NCI-H128 (cell line): ENCODE measurements around the gene LRP1B.

Experiments used
- DNase-seq: peaks from one replicate; lab custom pipeline; 2025; ENCODE audit not compliant: unreplicated experiment; lab: John Stamatoyannopoulos, UW

LRP1B gene

DNA sequence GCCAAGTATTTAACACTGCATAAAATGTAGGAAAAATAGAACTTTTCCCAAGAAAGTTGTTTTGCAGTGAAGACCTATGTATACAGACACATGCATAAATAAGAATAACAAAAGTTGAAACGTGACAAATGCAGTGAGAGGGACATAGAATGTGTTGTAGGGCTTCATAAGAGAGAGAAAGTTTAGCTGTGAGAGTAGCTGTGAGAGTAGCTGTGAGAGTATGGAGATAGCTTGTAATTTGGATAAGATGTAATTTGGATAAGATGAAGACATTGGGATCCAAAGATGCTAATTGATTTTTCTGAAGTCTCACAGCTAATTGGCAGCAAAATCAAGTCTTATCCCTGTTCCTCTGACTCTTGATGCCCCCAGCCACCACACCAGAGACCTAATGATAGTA, 170.9 kb downstream of the LRP1B start:
- DNase-seq = no peak

- no peak for DNase-seq
These were observed 171.8 kb downstream of the LRP1B start for GRCh38 chr2:141959016-141959415.

DNA sequence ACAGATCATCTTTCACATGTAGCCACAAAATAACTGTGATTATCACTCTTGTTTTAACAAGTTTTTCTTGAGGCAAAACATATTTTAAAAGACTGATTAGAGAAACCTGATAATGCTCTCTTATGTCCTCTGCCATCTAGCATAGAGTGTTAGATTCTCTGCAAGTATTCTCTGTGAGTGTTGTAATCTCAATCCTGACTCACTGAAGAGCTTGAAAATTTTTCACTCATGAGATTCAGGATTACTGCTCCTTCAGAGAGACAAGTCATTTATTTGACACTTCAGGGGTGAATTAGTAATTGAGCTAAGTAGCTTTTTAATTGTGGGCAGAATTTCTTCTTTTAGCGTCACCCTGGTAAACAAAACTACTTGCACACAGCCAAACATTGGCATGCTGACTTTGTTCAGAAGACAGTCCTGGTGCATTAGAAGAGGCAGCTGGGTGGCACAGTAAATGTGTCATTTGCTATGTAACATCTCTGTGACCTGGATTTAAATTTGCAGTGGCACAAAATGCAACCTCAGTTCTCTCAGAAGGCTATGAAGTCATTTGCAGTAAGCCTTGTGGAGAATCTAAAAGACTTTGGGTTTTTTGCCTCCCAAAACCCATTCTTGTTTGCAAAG, 172.9 kb downstream of the LRP1B start:
- DNase-seq = no peak

DNA sequence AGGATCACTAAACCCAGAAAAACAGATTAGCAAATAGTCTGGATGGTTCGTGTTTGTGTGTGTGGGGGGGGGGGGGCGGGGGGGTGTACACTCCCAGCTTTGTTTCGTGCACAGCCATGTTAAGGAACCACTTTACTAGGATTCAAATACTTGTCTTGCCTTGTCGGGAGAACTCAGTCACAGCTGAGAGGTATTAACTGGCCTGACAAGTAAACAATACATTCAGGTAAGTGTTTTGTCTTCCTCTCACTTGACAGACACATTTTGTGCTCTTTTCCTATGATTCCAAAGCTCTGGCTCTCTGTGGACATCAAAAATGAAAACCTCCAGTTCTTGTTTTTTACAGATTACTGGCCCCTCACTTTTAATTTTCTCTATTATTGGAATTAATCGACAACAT, 173.5 kb downstream of the LRP1B start:
- DNase-seq = no peak

DNA sequence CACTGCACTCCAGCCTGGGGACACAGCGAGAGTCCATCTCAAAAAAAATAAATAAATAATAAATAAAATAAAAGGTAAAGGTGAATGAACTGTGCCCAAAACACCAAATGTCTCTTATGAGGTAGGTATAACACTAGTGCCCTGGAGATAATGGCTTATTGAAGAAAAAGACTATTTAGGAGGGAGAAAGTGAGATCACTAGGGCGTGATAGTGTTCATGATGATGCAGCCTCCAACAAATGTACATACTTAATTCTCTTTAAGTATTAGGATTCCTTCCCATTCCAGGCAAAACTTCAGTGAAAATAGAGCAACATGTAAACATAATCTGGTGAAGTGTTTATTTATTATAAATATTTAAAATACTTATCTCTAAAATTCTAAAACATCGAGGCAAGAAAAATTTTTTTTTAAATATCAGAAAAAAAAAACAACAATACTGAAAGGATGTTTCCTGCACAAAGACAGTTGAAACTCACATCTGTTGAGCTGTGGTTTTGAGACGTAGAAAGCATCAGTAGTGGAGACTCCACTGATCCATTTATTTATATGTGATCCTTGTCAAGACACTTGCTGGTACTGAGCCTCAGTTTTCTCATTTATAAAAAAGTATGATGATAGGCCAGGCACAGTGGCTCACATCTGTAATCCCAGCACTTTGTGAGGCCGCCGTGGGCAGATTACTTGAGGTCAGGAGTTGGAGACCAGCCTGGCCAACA, 183.3 kb downstream of the LRP1B start:
- no peak for DNase-seq

DNA sequence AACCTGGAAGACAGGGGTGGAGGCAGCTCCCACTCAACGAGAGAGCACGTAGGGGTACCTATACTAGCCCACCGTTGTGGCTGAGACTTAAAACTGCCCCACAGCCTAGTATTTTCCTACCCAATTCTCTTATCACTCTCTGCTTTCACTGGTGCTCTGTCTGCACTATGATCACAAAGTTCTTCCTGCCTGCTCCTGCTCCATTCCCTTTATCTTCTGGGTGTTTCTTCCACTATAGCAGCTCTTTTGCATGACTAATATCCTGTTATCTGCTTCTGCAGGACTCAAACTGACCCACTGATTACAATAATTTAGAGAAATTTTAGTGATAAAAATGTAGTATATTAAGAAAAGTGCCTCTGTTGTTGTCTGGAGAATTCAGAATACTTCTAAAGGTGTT, 184.8 kb downstream of the LRP1B start:
- no peak for DNase-seq

GRCh38 chr2:141943918-141944317, 186.9 kb downstream of the LRP1B start:
- DNase-seq = no peak

- DNase-seq = no peak
These were observed 188.6 kb downstream of the LRP1B start for GRCh38 chr2:141942006-141942789.

DNA sequence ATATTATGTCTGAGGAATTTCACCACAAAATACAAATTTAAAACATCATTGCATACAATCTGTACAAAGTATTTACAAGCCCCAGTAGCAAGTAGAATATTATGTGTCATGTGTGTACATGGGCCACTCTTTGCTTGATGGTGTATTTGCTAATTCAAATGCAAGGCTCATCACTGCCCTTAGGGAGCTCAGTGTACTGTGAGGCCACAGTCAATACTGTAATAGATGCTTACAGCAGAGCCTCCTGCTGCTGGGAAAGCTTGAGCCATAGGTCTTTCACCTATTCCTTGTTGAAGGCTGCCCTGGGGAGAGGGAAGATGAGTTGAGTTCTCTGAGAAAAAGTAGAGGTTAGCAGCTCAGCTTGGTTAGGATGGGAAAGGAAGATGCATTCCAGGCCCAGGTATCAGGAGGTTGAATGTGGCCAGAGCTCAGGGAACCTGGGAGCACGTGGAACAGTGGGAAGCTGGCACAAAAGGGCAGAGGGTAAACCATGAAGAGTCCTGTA, 189.6 kb downstream of the LRP1B start:
- no peak for DNase-seq

GRCh38 chr2:141940709-141941108, 190.1 kb downstream of the LRP1B start:
- DNase-seq = no peak

DNA sequence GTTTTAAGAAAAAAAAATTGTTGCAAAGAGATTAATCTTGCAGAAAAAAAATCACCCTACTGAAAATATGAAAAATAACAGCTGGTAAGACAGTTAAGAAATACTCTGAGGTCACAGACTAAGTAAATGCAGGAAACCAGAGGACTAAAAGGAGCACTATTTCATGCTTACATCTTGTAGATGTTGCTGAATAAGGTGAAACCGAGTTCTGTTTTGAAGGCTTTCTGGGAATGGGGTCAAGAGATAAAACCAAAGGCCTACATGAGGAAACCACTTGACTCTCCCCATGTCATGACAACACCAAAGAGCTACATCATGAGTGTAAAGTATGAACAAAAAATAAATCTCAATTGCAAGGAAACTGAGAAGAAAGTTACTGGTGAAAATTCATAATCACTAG, 197.6 kb downstream of the LRP1B start:
- no peak for DNase-seq

- no peak for DNase-seq
These were observed 198.6 kb downstream of the LRP1B start for GRCh38 chr2:141932261-141932660.

DNA sequence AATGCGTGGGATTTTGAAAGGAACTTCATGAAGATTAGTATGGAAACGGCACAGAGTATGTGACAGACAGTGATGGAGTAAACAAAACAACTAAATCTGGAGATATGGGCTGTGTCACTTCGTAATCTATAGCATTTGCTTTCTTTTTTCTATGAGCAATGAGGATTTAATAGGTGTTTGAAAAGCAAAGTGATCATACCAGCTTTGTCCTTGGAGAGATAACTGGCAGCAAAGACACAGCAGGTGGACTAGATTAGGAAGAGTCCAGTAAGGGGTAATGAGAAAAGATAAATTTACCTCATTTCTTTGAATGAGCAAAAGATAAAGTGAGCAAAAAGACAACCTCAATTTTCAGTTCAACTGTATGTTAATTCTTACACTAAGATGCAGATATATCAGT, 199.0 kb downstream of the LRP1B start:
- no peak for DNase-seq

GRCh38 chr2:141930803-141931202, 200.0 kb downstream of the LRP1B start:
- no peak for DNase-seq

DNA sequence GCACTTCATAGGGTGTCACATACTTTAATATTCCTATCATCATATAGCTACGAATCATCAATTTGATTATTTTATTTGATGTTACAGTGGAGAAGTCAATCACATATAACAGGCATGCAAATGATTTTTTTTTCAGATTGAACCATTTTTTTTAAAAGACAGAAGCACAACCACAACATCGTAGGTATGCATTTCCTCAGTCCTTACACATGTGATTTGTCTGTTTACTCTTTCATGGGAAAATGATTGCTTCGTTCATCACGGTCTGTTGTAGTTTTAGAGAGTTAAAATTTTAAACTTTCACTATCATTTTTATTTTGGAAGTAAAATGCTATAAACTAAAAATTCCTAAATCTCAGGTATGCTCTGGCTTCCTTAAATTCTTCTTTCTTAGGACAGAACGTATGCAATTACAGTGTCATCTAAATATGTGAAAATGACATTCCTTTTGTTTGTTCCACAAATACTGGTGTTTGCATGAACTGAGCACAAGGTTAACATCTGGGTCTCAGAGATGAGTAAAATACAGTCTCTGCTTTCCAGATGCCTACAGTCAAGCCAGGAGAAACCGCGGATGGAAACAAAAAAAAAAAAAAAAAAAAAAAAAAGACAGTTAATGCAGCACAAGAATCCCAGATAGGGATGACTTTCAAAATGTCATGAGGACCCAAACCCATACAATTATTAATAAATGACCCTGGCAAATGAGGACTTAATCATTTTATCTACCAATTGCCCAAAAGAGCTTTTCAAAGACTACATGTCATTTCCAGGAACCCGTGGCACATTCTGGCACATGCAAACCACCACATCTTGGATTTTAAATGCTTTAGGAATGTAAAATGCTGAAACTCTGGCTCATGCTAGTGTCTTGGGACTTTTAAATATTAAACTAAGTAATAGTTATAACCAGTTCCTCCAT, 201.2 kb downstream of the LRP1B start:
- no peak for DNase-seq

GRCh38 chr2:141928476-141928875, 202.3 kb downstream of the LRP1B start:
- no peak for DNase-seq

- DNase-seq = no peak
These were observed 203.3 kb downstream of the LRP1B start for GRCh38 chr2:141927536-141927935.

- DNase-seq = no peak
These were observed 205.3 kb downstream of the LRP1B start for GRCh38 chr2:141925511-141925910.

- no peak for DNase-seq
These were observed 207.2 kb downstream of the LRP1B start for GRCh38 chr2:141923657-141924056.

DNA sequence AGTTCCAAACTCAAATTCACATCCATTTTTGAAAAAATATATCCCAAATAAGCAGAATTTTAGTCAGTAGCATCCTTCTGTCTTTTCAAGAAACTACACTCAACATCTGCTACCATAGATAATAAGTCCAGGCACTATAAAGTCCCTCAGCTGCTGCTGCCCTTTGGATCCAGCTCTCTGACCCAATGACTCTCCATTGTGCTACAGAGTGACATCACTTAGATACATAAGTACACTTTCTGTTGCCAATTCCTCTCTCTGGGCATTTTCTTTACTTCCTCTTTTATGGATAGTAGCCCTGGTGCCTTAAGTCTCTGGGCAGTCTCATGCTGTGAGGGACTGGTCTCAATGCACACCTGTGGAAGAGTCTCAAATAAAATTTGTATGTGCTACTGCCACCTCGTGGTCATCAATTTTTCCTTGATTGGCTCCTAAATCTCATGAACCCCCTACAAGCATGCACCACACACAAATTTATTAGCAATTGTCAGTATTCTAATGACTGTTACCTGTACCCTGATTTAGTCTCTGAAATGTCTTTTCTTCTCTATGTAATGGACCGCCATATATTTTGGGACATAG, 219.2 kb downstream of the LRP1B start:
- DNase-seq = no peak

DNA sequence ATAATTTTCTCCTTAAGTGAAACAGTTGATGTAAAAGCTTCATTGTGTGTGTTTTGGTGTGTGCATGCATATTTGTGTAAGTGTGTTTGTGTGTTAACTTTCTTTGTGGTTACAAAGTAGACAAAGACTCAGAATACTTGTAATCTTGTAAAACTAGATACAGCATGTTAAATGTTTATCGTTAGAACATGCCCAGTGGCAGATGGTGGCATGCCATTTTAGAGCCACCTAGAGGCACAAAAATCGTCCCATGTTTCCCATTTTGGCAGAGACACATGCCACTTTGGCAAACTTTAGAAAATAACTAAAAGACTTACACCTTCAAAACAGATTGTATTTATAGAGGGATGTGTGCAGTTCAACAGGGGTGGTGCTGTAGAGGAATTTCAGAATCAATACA, 224.1 kb downstream of the LRP1B start:
- DNase-seq = no peak
